NCI-H774 (cell line): ENCODE data around the gene ARHGAP26.

Experiments used
- DNase-seq: peaks from one replicate; lab custom pipeline; 2025; lab: John Stamatoyannopoulos, UW

Gene ARHGAP26

DNA sequence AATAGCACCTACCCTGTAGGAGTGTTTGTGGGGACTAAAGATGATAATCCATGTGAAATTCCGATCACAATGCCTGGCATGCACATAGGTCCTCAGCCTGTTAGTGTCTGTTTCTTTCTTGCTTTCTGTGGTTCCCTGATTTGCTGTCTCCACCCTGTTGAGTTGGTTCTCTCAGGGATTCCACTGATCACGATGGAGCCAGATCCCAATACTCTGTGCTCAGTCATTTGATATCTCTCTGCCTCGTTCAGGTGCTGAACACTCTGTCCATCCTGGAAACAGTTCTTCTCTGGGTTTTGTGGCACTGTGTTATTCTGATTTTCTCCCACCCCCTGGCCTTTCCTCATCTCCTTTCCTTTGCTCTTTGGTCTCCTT, 60.8 kb downstream of the ARHGAP26 start:
- DNase-seq: no peak

DNA sequence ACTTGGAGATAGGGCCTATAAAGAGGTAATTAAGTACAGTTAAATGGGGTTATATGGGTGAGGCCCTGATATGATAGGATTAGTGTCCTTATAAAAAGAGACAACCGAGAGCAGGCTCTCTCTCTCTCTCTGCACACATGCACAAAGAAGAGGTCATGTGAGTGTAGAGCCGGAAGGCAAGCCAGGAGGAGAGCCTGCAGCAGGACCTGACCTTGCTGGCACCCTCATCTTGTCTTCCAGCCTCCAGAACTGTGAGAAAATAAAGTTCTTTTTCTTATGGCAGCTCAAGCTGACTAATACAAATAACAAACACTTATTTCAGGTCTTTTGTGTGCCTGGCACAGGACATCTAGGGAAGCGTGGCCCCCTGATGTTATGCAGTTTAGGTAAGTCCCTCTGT, 62.1 kb downstream of the ARHGAP26 start:
- no peak for DNase-seq

DNA sequence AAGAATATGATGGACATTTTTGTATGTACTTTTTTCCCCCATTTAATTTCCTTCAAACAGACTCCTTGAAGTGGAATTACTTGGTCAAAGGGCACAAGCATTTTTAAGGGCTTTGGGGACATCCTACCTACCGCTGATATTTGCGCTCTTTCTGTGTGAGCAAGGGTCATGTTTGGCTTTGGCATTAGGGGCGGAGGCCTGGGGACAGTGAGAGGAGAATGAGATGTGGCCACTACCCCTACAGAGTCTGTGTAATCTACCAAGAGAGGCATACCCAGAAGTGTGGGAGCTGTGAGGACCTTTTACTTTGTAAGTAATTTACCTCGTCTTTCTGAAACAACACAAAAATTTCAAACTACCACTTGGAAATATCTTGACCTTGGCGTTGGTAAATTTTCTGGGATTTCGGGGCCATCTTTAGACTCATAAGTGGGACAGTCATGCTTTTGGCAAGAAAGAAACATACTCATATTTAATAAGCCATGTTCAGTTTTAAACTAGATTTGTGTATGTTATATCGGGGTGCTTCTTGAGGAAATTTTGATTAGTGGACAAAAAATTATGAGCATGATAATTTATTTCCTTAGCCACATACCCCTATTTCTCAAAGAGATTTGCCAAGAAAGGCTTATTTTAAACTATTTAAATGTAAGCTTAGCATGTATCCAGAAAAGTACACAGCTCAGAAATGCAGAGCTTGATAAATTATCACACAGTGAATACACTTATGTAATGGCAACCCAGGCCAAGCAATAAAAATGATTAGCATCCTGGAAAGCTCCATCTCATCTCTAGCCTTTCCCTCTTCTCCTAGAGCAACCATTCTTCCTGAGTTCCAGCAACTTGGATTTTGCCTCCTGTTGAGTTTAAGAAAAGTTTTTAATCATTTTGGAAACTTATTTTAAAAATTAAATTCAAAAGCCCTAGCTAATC, 63.6 kb downstream of the ARHGAP26 start:
- DNase-seq: no peak

DNA sequence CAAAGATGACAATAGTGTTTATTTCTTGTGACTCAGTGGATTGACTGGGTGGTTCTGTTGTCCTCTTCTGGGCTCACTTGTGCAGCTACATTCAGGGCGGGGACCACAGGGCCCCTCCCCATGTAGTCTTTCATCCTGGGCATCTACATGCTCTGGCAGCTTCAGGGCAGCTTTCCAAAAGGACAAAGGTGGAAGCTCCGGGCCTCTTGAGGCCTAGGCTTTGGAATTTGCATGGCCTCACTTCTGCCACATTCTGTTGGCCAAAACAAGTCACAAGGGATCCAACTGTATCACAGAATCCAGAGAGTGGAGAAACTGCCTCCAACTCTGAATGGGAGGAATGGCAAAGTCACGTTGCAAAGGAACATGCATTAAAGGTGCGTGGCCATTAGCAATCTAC, 64.3 kb downstream of the ARHGAP26 start:
- DNase-seq: no peak

DNA sequence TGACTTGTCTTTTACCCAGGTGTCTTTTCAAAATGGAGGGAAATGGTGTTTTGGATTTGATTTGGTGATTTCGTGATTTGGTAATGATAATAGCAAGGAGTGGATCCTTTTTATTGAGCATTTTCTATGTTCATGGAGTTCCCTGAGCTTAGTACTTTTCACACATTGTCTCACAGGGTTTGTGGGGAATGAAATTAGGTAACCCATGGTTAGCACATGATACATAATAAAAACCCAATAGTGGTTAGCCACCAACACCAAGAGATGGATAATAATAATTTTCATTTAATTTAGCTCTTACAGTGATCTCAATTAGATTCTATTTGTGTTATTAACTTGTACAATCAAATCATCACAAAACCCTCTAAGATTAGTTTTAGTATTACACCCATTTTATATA, 65.4 kb downstream of the ARHGAP26 start:
- DNase-seq: no peak

DNA sequence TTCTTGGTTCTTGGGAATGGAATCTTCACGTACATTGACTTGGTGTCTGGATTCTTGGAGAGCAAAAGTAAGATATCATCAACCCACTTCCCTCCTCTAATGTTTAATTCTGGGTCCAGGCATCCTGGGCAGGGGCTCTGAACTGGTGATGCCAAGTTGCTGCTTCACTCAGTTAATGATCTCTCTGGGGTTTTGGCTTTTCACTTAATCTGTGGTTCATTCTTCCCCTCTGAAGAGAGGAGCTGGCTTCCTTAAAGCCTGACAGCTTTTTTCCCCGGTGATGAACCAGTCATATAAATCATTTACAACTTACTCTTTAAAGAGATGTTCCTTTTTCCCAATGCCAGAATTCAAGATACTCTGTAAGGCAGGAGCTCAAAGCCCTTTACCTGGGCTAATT, 65.9 kb downstream of the ARHGAP26 start:
- DNase-seq: no peak

DNA sequence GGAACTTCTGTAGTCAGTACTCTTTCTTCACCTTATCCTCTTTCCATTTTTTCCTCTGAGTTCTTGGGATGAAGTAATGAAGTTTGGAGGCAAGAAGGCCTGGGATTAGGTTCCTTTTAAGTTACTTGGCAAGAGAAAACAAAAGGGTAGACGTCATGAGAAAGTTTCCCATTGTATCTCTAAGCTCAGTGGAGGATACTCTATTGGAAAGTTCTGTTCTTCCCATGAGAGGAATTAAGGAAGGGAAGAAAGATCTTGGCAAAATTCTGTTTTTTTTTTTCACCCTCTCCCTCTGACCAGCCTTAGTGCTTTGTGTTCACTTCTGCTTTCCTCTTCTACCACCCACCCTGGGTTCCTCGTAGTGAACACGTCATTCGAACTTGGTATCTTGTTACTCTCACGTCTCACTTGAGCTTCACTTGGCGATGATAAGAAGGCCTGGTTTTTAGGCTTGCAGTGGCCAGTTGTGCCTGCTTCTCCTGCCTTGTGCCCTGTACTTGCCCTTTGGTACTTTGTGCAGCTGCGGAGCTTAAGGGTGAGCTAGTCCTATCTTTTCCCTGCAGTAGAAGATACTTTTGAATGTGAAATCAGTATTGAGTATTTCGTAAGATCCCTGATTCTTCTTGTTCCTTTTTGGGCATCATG, 67.0 kb downstream of the ARHGAP26 start:
- DNase-seq: no peak

DNA sequence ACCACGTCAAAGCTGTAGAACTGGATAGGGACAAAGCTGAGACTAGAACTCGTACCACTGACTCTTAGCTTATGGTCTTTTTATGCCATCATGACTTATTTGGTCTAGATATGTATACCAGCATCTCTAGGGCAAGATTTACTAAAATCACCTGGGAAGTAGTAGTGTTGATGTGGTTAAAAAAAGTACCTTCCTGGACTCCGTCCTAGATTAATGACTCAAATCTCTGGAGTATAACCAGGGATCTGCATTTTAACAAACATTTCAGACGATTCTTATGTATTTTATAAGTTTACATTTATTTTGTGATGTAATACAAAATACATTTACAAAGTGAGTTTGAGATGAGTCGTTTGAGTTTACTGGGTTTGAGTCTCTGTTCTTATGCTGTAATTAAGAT, 68.7 kb downstream of the ARHGAP26 start:
- no peak for DNase-seq

DNA sequence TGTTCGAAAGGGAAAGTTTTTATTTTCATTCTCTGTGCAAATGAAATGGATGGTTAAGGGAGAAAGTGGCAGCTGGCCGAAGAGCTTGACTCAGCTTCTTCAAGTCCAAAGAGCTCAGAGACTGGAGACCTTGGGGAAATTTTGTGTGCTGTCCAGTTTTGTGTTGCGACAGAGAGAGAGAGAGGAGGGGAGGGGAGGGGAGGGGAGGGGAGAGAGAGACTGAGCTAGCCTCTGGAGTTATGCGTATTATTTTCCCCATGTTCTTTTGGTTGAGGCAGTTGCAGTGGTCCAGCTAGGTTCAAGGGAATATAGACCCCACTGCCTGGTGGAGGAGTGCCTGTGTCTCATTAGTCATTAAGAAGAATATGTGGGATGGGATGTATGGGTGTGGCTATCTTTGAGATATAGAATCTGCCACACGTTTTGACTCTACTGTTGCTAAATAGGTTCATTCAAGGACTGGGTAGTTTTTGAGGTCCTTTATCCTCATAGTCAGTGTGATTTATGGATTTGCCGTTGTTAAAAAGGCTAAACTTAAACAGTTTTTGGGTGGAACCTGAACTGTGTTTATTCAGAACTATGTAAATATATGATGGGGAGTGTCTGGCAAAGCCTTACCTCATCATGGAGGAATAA, 69.7 kb downstream of the ARHGAP26 start:
- no peak for DNase-seq

DNA sequence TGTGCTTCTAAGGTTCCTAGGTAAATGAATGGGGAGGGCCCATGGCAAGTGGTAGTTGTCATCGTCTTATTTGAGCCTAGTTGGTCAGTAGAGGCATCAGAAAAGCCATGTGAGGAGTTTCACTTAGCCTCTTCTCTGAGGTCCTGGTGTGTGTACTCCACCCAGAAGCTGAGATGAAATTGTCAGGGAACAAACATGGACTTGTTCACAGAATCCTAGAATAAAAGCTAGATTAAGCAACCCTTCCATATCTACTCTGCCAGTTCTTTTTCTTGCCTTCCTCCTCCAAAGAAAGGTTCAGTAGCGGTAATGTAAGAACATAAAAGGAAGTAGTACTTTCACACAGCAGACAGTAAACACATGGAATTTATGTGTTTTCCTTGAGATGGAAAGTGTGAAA, 70.4 kb downstream of the ARHGAP26 start:
- no peak for DNase-seq

DNA sequence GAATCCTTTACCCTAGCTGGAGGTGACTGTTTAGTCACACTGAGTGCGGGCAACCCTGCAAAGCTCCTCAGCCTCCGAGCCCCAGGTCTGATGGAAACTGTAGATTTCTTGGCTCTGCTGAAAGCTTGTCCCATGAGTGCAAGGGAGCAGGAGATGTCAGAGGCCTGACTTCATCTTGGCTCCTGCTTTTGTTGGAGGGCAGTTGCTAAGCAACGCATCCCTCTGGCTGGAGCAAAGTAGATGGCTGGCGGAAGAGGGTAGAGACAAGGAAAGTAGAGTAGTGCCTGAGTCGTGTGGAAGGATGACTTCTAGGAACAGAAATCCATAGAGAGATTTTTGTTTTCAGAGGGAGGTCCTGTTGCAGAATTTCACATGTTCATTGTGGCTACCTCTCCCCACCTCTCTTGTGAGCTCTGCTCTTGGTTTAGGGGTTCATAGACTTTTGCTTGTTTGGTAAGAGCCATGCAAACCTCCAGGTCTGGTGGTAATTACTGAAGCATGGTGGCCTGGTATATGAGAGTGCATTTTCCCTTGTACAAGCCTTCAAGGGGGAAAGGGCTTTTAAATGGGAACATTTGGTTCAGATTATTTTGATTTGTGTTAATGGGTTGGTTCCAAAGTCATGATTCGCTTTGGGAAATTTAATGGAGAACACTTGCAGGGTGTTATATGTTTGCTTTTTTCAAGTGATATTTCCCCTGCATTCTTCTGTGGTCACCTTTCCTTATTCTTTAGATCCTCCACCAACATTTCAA, 71.5 kb downstream of the ARHGAP26 start:
- DNase-seq: no peak

DNA sequence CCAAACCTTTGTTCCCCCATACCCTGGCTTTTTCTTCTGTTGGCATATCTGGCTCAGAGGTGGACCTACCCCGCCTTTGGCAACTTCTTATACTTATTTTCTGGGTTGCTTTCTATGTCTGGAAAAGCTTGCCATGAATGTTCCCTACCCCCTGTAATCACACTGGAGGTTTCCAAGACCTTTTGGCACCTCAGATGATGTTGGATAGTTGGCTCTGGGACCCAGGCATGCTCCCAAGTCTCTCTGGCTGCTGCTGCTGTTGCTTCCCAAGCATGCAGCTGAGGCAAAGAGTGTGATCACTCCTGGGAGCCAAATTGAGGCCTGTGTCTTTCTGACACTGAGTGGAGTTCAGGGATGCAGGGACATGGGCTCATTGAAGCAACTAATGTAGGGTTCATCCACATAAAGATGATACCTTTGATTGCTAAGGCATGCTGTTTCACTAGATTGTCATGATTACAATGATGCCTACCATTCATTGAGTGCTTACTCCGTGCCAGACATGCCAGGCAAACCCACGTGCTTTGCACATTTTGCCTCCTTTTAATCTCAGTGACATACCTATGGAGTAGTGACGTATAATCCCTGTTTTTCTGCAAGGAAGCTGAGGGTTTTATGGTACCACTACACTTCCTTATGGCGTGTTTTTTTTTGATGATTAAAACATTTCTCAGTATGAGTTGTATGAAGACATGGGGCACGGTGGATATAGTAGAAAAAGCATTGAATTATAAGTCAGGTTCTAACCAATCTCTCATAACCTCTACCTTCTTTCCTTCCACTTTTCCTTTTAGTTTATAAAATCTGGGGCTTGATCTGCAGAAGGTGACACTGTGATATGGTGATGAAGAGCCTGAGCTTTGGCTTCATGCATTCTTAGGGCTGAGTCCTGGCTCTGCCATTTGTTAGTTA, 73.1 kb downstream of the ARHGAP26 start:
- DNase-seq: no peak

DNA sequence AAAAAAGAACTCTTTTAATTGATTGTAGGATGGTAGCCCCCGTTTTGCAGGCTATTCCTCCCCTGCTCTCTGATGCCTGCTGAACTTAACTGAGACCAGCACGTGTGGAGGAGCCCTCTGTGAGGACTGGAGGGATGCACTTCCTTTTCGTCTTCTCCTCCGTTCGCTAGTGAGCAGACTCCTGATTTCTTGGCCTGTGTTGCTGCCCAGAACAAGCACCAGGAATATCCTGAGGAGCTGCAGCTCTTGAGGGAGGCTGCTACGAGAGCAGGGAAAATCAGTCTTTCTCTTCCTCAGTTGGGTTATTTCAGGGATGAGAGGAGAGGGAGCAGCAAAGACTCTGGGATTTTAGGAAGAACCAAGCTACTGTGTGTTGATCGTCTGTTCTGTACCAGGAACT, 74.7 kb downstream of the ARHGAP26 start:
- DNase-seq: no peak

DNA sequence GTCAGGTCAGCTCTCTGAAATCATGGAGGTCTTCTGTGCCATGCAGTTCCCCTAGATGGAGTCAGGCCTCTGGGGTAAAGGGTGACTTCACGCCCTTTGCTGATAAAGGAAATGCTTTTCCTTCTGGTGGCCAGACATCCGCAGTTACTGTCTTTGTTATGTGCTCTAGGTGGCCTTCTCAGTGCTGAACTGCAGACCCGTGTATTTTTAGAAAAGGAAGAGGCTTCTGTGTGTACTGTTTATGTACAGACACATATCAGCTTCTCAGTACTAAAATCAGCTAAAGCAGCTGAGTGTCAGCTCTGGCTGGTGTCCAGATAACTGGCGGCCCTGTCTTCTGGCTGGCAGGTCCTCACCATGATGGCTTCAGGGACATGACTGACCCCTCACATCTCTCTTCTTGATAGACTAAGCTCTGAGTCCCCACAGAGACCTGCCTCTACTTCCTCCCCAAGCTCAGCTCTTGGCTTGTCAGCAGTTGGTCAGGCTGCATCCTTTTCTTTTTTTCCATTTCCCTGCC, 75.3 kb downstream of the ARHGAP26 start:
- DNase-seq: no peak

DNA sequence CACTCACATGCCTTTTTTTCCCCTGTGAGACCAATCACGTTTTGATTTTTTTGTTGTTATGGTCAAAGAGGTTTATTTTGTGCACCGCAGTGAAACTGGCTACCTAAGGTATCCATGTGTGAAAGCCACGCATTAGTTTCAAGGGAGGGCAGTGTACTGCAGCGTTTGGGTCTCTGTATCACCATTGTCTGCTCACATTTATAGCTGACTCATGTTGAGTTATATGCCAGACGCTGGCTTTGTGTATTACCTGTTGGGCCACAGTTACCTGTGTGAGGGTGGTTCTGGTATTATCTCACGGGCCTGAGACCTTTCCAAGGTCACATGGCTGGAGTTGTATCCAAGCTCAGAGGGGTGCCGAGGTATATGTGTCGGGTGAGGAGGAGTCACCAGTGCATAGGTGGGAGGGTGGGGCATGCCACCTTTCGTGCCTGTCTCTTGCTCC, 75.8 kb downstream of the ARHGAP26 start:
- DNase-seq: no peak

DNA sequence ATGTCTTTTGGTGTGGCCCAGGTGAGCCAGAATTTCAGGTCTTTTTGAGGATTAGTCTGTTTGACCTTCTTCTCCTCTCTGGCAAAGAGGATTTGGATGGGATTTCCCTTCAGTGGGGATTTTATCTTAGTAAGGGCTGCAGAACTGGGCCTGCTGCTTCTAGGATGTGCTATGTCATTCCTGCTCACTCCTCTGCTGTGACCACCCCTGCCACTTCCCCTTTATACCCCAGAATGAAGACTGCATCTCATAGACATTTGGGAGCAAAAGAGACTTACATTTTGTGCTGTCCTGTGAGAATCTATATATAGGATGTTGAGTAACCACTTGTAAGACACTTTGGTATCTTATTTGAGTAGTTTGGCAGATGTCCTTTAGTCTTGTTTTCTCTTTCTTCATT, 76.2 kb downstream of the ARHGAP26 start:
- no peak for DNase-seq

DNA sequence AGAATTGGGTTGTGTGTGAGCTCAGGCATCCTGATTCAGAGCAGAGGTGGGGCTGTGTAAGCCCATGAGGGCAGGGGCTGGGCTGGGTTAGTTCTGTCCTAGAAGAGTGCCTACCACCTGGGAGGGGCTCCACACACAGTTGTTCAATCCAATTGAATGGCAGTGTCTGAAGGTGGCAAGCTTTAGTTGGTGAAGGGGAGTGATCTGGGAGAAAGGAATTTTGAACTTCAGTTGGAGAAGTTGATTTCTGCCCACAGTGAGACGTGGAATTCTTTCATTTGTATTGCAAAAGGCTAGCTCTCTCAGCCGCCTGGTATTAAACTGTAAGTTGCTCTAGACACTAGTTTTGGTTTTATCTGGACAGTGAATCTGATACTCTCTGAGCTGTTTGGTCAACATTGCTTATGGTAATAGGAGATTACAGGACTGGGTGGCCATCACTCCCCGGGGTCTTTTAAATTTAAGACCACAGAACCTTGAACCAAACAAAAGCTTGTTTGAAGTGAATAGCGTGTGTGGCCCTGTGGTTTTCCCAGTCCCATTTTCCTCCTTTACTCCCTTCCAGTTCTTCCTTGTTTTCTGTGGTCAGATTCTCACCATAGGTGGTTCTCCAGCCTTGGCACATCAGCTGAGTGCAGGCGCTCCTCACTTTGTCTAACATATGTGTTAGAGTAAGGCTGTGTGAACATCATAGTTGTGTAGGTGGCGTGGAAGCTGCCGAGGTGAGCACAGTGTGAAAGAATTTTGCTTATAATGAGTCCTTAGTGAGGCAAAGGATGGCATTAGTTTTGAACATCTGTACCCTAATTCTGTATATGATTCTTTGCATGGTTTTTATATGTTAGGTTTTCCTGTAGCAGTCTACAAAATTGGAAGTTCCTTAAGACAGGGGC, 78.0 kb downstream of the ARHGAP26 start:
- no peak for DNase-seq

DNA sequence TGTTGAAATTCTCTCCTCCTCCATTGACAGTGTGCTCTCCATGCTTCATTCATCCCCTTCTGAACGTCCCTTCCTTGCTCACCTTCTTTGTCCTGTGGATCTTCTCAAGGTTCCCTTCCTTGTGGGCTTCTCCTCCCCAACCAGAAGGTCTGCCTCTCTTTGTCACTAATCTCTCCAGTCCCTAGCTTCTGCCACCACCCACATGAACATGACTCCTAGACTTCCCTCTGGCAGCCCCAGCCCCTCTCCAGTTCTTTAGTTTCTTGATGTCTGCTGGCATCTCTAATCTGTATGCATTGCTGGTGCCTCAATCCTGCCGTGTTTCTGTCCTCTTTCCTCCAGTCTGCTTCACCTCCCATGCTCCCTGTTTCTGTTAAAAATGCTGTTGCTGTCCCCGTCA, 79.3 kb downstream of the ARHGAP26 start:
- no peak for DNase-seq

DNA sequence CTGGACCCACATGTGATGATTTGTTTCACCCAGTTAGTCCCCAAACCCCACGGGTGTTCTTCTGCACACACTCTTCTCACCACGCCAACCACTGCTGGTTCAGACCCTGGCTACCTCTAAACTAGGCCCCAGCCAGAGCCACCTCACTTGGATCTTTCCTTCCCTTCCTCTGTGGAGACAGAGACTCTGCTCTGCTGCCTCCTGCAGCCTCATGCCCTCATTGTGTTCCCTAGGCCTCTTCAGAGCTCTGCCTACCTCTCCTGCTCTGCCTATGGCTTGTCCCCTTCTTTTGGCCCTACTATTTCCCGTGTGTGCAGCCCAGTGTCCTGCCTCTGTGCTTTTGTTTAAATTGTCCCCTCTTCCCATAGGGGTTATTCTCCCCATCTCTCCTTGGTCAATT, 79.7 kb downstream of the ARHGAP26 start:
- DNase-seq: no peak

DNA sequence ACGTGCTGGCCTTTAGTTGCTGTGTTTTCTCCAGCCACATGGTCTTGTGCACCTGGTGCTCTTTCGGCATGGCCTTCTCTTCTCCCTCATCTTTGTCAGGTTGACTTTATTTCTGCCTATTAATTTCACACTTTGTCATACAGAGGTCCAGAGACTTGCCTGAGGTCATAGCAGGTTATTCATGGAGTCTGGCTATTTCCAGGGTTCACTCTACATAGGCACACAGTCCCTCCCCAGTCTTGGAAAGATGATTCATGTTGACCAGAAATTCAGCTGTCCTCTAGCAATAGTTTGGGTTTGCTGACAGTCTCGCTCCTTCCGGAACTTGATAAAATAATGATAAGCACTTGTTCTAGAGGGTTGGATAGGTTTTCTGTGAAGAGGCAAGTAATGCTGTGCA, 81.6 kb downstream of the ARHGAP26 start:
- no peak for DNase-seq
